Measurements from ENCODE around the gene CASKIN1. TPM values are rescaled to one million over a fixed set of nuclear protein-coding genes. Genes with fewer than 3 reads are reported as not detected.

CASKIN1 gene
- total RNA-seq, 1 experiment from 2014 or later = 5.9 TPM

DNA sequence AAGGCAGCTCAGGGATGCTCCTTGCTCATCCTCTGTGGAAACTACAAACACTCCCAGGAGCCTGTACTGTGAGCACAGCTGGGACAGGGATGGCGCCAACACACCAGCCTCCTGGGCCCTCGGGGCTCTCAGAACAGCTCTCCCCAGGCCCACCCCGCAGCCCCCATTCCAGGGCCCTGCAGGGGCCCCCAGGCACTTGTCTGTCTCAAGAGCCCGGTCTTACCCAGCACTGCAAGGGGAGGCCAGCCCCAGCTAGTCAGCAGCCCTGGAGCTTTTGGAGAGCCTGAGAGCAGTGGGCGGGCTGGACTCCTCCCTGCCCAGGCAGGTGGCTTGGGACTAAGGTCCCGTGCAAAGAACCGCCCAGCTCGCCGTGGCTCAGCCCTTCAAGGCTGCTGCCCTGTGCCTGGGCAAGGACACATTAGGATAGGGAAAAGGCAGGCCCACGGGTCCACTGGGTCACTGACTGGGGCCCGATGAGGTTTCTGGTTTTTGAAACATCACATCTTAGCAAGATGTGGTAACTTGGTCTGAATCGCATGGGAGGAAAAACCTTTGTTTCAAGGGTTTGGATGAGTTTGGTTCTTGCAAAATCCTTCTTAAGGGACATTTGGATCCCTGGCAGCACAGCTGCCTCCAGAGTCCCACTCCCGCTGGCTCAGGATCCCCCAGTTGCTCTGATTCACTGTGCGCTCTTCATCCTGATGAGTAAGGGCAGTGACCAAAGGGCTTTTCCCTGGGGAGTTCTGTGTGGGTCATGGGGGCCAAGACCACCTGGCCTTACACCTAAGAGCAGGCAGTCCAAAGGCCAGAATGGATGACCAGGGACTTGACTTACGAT is 42.7 kb upstream of the CASKIN1 start:
- ChIA-PET POLR2A (interaction anchor here (1.2 to 1.5 kb wide), 2 partner anchors 12 to 13 kb away, joined by 6 to 8 read pairs; partner anchors contain the start of gene ECI1), CTCF (no interaction called here), RAD21 (ENCODE audit: low non-redundant PET in 1 of 2, low total read pairs in 2 of 2, uncharacterized antibody in 2 of 2, unreplicated experiment in 2 of 2) (interaction anchor here in 1 of 2 experiments (0.8 kb wide), 1 partner anchor 44 kb away, joined by 3 read pairs; no protein-coding TSS in a partner anchor)
- intact Hi-C loops (cut with micrococcal nuclease) = no loop called here
- ATAC-seq = peak; percentile 46
- peaks cover 0 to 14% of the 10 kb centered on the region in 2 experiments; a peak in 3 of 4 replicates for H3K4me1 ChIP-seq (ENCODE audit: control insufficient read depth in 1 of 2, insufficient read depth in 2 of 2, low read length in 2 of 2)
- peaks cover 10% of the 10 kb centered on the region; the same call in 1 of the 2 replicates for H3K79me2 ChIP-seq (ENCODE audit: insufficient read depth, low read length)
- TF ChIP-seq EZH2 (IDR thresholded peaks at IDR 0.05) (no peak), SIN3A (IDR thresholded peaks at IDR 0.05; ENCODE audit: low read depth) (peak; percentile 44; the same call in 1 of the 2 replicates), POLR2AphosphoS5 (IDR thresholded peaks at IDR 0.05; ENCODE audit: low read depth, low read length) (peak; percentile 14; the same call in 1 of the 2 replicates), TCF7L2 (IDR thresholded peaks at IDR 0.05; ENCODE audit: borderline replicate concordance, extremely low read depth, insufficient read depth, insufficient read length) (no peak), EGR1 (IDR thresholded peaks at IDR 0.05; ENCODE audit: low read depth) (0 out of 2 replicates have a peak, but pooled peaks have one; percentile 32), FOSL1 (IDR thresholded peaks at IDR 0.05; ENCODE audit: low read depth) (no peak)
- TF ChIP-seq, protein P1, sequence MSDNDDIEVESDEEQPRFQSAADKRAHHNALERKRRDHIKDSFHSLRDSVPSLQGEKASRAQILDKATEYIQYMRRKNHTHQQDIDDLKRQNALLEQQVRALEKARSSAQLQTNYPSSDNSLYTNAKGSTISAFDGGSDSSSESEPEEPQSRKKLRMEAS (IDR thresholded peaks at IDR 0.05) = 0 out of 2 replicates have a peak, but pooled peaks have one; percentile 11
- TF ChIP-seq, protein P2, sequence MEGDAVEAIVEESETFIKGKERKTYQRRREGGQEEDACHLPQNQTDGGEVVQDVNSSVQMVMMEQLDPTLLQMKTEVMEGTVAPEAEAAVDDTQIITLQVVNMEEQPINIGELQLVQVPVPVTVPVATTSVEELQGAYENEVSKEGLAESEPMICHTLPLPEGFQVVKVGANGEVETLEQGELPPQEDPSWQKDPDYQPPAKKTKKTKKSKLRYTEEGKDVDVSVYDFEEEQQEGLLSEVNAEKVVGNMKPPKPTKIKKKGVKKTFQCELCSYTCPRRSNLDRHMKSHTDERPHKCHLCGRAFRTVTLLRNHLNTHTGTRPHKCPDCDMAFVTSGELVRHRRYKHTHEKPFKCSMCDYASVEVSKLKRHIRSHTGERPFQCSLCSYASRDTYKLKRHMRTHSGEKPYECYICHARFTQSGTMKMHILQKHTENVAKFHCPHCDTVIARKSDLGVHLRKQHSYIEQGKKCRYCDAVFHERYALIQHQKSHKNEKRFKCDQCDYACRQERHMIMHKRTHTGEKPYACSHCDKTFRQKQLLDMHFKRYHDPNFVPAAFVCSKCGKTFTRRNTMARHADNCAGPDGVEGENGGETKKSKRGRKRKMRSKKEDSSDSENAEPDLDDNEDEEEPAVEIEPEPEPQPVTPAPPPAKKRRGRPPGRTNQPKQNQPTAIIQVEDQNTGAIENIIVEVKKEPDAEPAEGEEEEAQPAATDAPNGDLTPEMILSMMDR (IDR thresholded peaks at IDR 0.05 in 2 of 3, conservative IDR thresholded peaks at IDR 0.05 in 1 of 3; ENCODE audit: borderline replicate concordance in 1 of 3, insufficient read depth in 1 of 3, low read depth in 2 of 3, low read length in 2 of 3) = no peak
- TF ChIP-seq, protein P3, sequence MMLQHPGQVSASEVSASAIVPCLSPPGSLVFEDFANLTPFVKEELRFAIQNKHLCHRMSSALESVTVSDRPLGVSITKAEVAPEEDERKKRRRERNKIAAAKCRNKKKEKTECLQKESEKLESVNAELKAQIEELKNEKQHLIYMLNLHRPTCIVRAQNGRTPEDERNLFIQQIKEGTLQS (IDR thresholded peaks at IDR 0.05) = no peak
- no peaks in the 10 kb centered on the region for H4K20me1 ChIP-seq (ENCODE audit: insufficient read depth)
- no peak overlapping the region for H3K9ac ChIP-seq (ENCODE audit: low read length)
- DNase-seq (ENCODE audit: low read depth, low spot score) = no peak
- H3K27ac ChIP-seq (ENCODE audit: low read depth, low read length) = peak overlapping the region; percentile 4; the same call in 1 of the 2 replicates
- no peak overlapping the region for H3K4me3 ChIP-seq (replicated peaks in 1 of 2; ENCODE audit: low read depth in 1 of 2, low read length in 2 of 2)
- no peaks in the 10 kb centered on the region for H3K27me3 ChIP-seq (ENCODE audit: insufficient read depth, low read length)
- no TSS peak for BruUV-seq (replicated peaks)
- H3K36me3 ChIP-seq (ENCODE audit: control insufficient read depth in 1 of 2, insufficient read depth in 2 of 2, low read length in 2 of 2) = peaks cover 10 to 19% of the 10 kb centered on the region in 2 experiments; a peak in 3 of 4 replicates
- H2AFZ ChIP-seq (ENCODE audit: low read depth, low read length, poor library complexity, severe bottlenecking) = no peak overlapping the region
- H3K9me3 ChIP-seq (ENCODE audit: control insufficient read depth in 1 of 2, insufficient read depth in 1 of 2, low read depth in 1 of 2, low read length in 2 of 2) = no peaks in the 10 kb centered on the region
- H3K9me2 ChIP-seq (ENCODE audit: insufficient read depth) = no peaks in the 10 kb centered on the region
- no peak overlapping the region for H3K4me2 ChIP-seq (ENCODE audit: low read length)
